ENCODE results near the gene EMD.

The EMD gene

GRCh38 chrX:154419688-154420401 is 40.8 kb downstream of the EMD start:
- Mint-ChIP-seq H3K9me3 (no peaks in the 10 kb centered on the region), H3K4me3 (no peak overlapping the region), H3K36me3 (ENCODE audit: low read depth) (peaks cover 66% of the 10 kb centered on the region), H3K4me1 (ENCODE audit: low read depth) (peaks cover 29% of the 10 kb centered on the region), H3K27me3 (no peaks in the 10 kb centered on the region), H3K27ac (no peak overlapping the region)
- intact Hi-C loops (cut with micrococcal nuclease): no loop called here

- no peak overlapping the region for H3K27ac Mint-ChIP-seq
- intact Hi-C loops (cut with micrococcal nuclease): no loop called here
- peaks cover 61% of the 10 kb centered on the region for H3K36me3 Mint-ChIP-seq (ENCODE audit: low read depth)
These were observed 41.3 kb downstream of the EMD start for GRCh38 chrX:154420402-154420756.

GRCh38 chrX:154426916-154427770 is 48.0 kb downstream of the EMD start:
- intact Hi-C loops (cut with micrococcal nuclease): no loop called here
- Mint-ChIP-seq H3K4me1 (ENCODE audit: low read depth) (peaks cover 37% of the 10 kb centered on the region), H3K27ac (peak overlapping the region; percentile 89), H3K27me3 (no peaks in the 10 kb centered on the region), H3K36me3 (ENCODE audit: low read depth) (peaks cover 31% of the 10 kb centered on the region), H3K4me3 (peak overlapping the region; percentile 81), H3K9me3 (no peaks in the 10 kb centered on the region)

More at GRCh38 chrX:154420402-154420756, 41.3 kb downstream of the EMD start:
- Mint-ChIP-seq H3K4me1 (ENCODE audit: low read depth) (peaks cover 29% of the 10 kb centered on the region), H3K27me3 (no peaks in the 10 kb centered on the region), H3K4me3 (no peak overlapping the region), H3K9me3 (no peaks in the 10 kb centered on the region)

- Mint-ChIP-seq H3K36me3 (ENCODE audit: low read depth) (peaks cover 44% of the 10 kb centered on the region), H3K27me3 (no peaks in the 10 kb centered on the region), H3K4me3 (peak within 1 kb of the TSS; percentile 81), H3K9me3 (no peaks in the 10 kb centered on the region), H3K4me1 (ENCODE audit: low read depth) (peaks cover 41% of the 10 kb centered on the region), H3K27ac (peak within 1 kb of the TSS; percentile 89)
- intact Hi-C loops (cut with micrococcal nuclease): no loop called here
These were observed 49.4 kb downstream of the EMD start, which contains the start of gene ATP6AP1 for GRCh38 chrX:154428176-154429171. TSS of gene ATP6AP1 (plus strand) at chrX:154428677. CDS start at chrX:154428693, 16 bp downstream.

- H3K27me3 Mint-ChIP-seq: no peaks in the 10 kb centered on the region
- intact Hi-C loops (cut with micrococcal nuclease): loop anchor here (2.0 kb wide), 1 partner anchor 17 kb away; no protein-coding TSS in a partner anchor
- peak overlapping the region; percentile 89 for H3K27ac Mint-ChIP-seq
- H3K36me3 Mint-ChIP-seq (ENCODE audit: low read depth): peaks cover 57% of the 10 kb centered on the region
- peaks cover 42% of the 10 kb centered on the region for H3K4me1 Mint-ChIP-seq (ENCODE audit: low read depth)
- H3K4me3 Mint-ChIP-seq: peak overlapping the region; percentile 81
- no peaks in the 10 kb centered on the region for H3K9me3 Mint-ChIP-seq
These were observed 50.6 kb downstream of the EMD start for GRCh38 chrX:154429711-154430110.

- Mint-ChIP-seq H3K27me3 (no peaks in the 10 kb centered on the region), H3K9me3 (no peaks in the 10 kb centered on the region), H3K27ac (peak overlapping the region; percentile 89), H3K4me3 (peak overlapping the region; percentile 81), H3K36me3 (ENCODE audit: low read depth) (peaks cover 64% of the 10 kb centered on the region), H3K4me1 (ENCODE audit: low read depth) (peaks cover 49% of the 10 kb centered on the region)
- intact Hi-C loops (cut with micrococcal nuclease): loop anchor here (2.0 kb wide), 1 partner anchor 18 kb away; no protein-coding TSS in a partner anchor
These were observed 51.4 kb downstream of the EMD start for GRCh38 chrX:154430479-154430878.

- Mint-ChIP-seq H3K4me3 (peak overlapping the region; percentile 81), H3K4me1 (ENCODE audit: low read depth) (peaks cover 53% of the 10 kb centered on the region), H3K9me3 (no peaks in the 10 kb centered on the region), H3K36me3 (ENCODE audit: low read depth) (peaks cover 69% of the 10 kb centered on the region), H3K27ac (peak overlapping the region; percentile 89), H3K27me3 (no peaks in the 10 kb centered on the region)
- intact Hi-C loops (cut with micrococcal nuclease): loop anchor here (2.0 kb wide), 1 partner anchor 18 kb away; no protein-coding TSS in a partner anchor
These were observed 51.8 kb downstream of the EMD start for GRCh38 chrX:154430916-154431315.
